ENCODE results near the gene NUP205. TPM values are rescaled to one million over a fixed set of nuclear protein-coding genes. Genes with fewer than 3 reads are reported as not detected.

NUP205 gene
- total RNA-seq, 1 donor, result 36.9 TPM

DNA sequence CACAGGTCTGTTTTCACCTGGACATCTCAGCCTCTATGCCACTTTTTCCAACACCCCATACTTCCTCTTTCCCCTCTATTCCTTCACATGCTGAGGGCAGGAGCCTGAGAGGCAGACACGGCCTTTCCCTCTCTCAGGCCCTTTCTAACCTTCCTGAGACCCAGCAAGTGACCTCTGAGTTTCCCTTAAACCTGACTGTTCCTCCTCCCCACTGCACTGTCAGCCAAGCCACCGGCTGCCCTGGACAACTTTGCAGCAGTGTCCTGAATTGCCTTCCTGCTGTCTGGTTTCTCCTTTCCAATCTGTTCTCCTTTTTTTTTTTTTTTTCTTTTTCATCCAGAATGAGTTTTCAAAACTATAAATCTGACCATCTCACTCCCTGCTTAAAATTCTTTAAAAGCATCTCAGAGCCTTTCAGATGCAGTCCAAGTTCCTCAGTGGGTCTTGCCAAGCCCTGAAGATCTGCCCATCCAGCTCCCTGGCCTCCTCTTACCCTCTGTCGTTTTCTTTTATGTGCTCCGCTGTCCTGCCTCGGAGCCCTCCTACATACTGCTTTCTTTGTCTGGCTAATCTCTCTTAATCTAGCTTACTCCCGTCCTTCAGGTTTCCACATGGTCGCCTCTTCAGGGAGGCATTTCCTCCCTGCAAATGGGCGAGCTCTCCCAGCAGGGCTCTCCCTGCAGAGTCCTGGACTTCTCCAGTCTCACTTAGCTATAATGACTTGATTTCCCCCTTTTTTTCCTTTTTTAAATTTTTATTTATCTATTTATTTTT lies 139.7 kb downstream of the NUP205 start:
- no peak for DNase-seq (ENCODE audit: low read depth in 2 of 3, low spot score in 2 of 3)

Small RNA genes within 50 kb of the gene (small RNA-seq; reads per million reads assigned to genes)
- gene RNU6-1154P, result not detected

Other genes with a start within 250 kb of the NUP205 start
- gene CNOT4, start 47.8 kb upstream of the NUP205 start, total RNA-seq, result 8.9 TPM
- gene STMP1, start 104.6 kb downstream of the NUP205 start, total RNA-seq, result 9.7 TPM
- not detected for gene SLC13A4, start 170.3 kb downstream of the NUP205 start, total RNA-seq
- gene FAM180A, start 190.9 kb downstream of the NUP205 start, total RNA-seq, result not detected